Suppressor macrophage treated with lipopolysaccharide for 4 hours (primary cell): ENCODE results near the gene FAM241A.
A peak's percentile ranks its signal among the peaks of the same experiment; 100 is the strongest.
"Not testable (repeated sequence)": the region's sequence is repeated elsewhere in the genome, so short reads cannot be mapped to it uniquely, and the experiment has no call there.

Experiments
- DNase-seq: peaks from one replicate; pipeline ENCODE4 v3.0.0-alpha.2; 2020

Gene FAM241A

DNA sequence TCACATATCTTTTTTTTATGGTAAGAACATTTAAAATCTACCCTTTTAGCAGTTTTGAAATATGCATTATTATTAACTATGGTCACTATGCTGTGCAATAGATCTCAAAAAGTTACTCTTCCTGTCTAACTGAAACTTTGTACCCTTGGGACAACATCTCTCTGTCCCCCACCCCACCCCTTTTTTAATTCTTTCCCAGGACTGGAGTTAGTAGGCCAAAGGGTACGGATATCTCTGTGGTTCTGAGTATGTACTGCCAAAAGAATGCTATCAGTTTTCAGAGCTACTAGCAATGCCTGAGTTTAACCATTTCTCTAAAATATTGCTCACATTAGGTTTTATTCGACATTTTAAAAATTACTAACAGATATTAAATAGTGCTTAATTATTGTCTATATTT, 4.7 kb upstream of the FAM241A start:
- DNase-seq = no peak

GRCh38 chr4:112141366-112142138, 3.7 kb upstream of the FAM241A start:
- DNase-seq = peak; percentile 25

GRCh38 chr4:112142182-112142581, 3.1 kb upstream of the FAM241A start:
- DNase-seq = no peak

DNA sequence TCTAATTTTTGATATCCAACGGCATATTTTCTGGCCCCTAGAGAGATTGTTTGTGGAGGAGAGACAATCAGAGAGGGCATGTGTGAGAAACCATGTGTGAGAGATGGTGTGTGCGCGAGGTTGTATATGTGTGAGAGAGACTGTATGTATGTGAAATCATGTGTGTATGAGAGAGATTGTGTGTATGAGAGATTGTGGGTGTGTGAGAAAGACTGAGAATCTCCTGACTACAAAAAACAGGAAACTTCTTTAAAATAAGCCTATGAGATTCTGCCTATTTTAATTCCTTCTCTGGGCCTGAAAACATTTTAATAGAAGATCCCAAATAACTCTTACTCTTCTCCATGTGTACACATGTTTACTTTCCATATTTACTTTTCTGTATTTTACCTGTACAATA, 1.5 kb upstream of the FAM241A start:
- peak; percentile 33 for DNase-seq

GRCh38 chr4:112144546-112145325, 518 bp upstream of the FAM241A start:
- no peak for DNase-seq

- peak; percentile 65 for DNase-seq
Measured at GRCh38 chr4:112145790-112146501, 692 bp downstream of the FAM241A start.

DNA sequence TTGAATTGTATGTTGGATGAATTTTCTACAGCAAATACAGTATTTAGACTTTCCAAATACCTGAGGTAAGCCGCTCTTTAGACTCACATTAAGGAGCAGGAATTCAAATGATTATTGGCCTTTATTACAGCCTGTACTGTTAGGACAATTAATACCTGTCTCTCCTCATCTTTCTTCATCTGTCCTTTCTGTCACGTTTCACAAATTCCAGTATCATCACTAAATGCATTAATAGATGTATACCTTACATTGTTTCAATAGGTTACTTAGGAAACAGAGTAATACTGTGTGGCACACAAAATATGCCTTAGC, 1.2 kb downstream of the FAM241A start:
- DNase-seq = no peak

- DNase-seq = no peak
Measured at GRCh38 chr4:112147697-112148096, 2.4 kb downstream of the FAM241A start.

DNA sequence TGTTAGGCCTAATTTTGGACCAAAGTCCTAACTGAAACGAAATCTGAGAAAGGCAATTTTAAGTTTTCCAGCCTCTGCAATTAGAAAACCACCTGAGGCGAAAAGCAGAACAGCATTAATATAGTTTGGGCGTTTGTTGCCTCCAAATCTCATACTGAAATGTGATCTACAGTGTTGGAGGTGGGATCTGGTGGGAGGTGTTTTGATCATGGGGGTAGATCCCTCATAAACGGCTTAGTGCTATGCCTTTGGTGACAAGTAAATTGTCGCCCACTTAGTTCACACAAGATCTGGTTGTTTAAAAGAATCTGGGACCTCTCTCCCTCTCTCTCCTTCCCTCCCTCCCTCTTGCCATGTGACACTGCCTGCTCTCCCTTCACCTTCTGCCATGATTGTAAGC, 5.7 kb downstream of the FAM241A start:
- no peak for DNase-seq

- DNase-seq = peak; percentile 66
Measured at GRCh38 chr4:112152521-112152920, 7.3 kb downstream of the FAM241A start.

DNA sequence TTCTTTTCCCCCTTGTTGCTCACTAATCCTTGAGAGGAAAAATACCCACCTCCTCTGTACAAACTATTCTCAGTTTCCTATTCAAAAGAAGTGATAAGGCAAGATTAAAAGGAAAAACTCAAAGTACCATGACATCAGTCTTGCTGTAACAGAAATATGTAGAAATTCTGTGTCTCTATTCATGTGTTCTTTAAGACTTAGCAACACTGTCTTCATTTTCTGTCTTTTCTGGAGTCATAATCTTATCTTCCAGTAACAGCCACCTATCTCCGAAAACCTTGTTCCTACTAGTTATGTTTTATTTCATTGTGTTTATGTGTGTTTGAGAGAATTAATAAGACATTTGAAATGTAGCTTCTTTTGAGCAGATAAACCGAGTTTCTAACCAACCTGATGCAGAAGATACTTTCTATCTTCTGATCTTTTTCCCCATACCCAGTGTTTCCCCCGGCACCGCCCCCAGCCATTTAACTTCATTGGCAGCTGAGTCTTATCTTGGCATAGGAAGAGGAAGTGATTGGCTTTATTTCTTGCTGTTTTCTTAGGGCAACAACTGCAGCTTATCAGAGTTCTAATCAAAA, 8.0 kb downstream of the FAM241A start:
- peak; percentile 31 for DNase-seq

DNA sequence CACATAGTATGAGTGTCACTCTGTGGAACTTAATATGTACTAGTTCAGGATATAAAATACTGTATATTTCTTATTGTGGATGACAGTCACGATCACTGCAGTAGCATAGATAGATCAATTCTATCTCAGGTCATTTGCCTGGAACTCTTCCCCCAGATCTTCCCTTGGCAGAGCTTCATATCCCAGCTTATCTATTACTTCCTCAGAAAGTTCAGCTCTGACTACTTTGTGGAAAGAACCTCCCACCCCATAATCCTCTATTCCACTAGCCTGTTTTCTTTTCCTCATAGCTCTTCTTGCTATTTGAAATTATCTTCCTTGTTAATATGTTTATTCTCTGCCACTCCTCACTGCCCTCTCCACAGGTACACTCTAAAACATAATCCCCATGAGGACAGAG, 10.9 kb downstream of the FAM241A start:
- DNase-seq = no peak

DNA sequence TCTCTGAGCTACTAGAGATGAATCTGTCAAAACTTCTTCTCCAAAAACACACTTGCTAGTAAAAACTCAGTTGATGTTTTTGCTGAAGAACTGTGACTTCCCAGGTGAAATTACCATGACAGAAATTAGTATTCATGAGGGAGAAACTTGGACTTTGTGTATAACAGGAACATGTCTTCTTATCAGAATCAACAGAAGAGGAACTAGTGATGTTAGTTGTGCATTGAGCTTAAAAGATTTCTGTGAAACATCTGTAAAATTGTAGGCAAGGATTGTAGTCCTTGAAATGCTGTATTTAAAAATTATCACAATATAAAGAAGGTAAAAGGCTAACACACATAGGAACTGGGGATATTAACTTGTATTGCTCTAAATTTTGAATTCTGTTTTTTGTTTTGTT, 11.3 kb downstream of the FAM241A start:
- no peak for DNase-seq

GRCh38 chr4:112163706-112164105, 18.5 kb downstream of the FAM241A start:
- DNase-seq = not testable (repeated sequence)

DNA sequence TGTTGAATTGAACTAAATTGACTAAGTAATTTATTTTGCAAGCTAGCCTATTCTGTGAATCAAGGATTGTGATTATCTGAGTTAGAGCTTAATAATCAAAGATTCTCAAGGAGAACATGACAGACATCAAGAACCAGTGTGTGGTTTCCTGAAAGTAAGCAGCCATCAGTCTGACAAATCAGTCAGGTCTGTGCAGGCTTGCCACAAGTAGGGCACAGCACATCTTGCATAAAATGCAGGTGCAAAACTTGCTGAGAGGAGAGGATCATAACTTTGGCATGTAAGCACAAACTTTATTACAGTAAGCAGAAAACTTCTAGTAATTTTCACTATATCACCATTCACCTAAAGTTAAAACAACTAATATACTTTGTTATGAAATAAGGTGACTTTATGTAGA, 22.5 kb downstream of the FAM241A start:
- no peak for DNase-seq

DNA sequence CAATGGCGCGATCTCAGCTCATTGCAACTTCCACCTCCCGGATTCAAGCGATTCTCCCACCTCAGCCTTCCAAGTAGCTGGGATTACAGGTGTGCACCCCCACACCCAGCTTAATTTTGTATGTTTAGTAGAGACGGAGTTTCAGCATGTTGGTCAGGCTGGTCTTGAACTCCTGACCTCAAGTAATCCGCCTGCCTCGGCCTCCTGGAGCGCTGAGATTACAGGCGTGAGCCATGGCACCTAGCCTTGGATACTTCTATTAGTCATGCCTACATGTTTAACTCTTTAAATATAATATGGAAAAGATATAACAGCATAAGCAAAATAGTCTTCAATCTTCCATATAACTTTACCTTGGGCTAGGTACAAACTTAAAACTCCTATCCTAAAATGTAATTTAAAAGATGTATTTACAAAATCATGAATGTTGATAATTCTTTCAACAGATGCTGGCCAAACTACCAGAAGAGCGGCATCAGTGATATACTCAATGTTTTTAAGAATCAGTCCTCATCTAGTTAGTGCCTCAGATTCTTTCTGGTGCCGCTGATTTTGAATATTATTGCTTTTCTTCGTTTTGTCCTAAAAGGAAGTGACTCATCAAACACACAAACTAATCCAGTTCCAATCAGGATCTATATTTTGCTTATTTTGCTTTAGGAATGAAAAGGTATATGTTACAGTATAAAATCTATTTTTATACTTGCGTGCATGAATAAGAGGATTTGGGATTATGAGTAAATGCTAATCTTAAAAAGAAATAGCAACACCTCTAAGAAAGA, 23.7 kb downstream of the FAM241A start:
- no peak for DNase-seq

GRCh38 chr4:112170451-112170993, 25.3 kb downstream of the FAM241A start:
- peak; percentile 75 for DNase-seq

- DNase-seq = not testable (repeated sequence)
Measured at GRCh38 chr4:112171051-112171763, 26.0 kb downstream of the FAM241A start.

GRCh38 chr4:112172180-112172579, 26.9 kb downstream of the FAM241A start:
- DNase-seq = no peak

DNA sequence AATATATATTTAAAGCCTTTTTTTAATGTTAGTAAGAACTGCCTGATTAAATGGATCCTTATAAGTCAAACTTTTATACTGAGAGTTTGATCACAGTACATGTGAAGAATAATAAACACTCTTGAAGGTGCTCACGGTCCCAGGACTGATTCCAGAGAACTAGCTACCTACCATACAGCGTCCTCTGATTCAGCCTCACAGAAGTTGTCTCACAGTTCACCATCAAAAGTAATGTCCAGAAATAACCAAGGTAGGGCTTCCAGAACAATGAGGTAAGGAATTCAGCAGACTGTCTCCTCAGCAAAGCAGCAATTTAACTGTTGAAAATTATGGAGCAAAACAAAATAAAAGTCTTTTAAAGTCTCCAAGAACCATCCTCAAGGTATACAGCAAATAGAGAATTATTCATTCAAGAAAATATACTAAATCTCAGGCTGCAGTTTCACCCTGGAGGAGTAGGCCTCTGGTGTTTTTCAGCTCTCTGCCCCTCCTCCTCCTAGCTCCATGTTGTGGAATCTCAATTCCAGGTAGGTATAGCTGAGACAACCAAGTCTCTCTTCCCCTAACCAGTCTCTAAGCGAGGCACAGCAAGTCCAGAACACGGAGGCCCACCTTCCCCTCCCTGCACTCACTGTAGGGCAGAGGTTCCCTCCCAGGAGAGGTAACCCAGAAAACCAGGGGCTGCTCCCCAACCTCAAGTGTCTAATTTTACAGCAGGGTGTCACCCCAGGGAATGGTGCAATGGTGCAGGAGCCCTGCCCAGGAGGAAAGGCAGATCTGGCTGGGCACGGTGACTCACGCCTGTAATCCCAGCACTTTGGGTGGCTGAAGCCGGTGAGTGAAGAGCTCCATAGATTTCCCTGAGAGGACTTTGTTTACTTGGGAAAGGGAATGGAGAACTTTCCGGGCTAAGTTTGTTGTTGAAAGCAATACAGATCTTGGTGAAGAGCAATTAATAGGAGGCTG, 28.6 kb downstream of the FAM241A start:
- no peak for DNase-seq
